ENCODE data around the gene ATXN1.

DNA sequence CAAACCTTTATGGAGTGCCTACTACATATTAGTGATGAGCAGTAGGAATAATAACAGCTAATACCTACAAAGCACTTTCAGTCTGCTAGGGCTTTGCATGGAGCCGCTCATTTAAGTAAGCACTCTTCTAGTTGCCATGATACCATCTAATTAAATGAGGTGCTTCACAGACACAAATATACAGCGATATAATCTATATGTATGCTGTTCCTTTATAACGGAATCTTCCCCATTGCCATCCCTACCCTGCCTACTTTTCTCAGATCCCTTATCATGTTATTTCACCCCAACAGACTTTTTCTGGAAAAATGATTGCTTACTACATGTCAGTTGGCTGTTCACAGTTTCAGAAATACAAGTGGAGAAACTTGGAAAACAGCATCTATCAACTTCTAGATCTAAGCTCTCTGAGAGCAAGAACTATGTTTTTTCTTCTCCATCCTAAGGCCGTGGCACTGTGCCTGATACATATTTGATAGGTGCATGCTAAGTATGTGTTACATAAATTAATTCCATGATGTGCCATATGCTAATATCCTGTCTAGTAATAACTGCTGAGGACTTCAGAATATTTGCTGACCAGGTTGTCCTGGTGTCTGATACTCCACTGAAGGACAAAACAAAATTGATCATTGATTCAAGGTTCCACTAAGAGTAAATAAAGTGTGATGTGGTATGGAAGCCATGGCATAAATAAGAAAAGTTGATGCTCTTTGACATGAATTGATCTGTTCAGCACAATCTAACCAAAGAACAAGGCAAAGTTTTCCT is 398.3 kb downstream of the ATXN1 start:
- TF ChIP-seq, protein P1, sequence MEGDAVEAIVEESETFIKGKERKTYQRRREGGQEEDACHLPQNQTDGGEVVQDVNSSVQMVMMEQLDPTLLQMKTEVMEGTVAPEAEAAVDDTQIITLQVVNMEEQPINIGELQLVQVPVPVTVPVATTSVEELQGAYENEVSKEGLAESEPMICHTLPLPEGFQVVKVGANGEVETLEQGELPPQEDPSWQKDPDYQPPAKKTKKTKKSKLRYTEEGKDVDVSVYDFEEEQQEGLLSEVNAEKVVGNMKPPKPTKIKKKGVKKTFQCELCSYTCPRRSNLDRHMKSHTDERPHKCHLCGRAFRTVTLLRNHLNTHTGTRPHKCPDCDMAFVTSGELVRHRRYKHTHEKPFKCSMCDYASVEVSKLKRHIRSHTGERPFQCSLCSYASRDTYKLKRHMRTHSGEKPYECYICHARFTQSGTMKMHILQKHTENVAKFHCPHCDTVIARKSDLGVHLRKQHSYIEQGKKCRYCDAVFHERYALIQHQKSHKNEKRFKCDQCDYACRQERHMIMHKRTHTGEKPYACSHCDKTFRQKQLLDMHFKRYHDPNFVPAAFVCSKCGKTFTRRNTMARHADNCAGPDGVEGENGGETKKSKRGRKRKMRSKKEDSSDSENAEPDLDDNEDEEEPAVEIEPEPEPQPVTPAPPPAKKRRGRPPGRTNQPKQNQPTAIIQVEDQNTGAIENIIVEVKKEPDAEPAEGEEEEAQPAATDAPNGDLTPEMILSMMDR (IDR thresholded peaks at IDR 0.05; ENCODE audit: insufficient read depth, low read length), result no peak
- no peak for TF ChIP-seq POLR2AphosphoS5 (IDR thresholded peaks at IDR 0.05; ENCODE audit: low read depth)

Measured in HL-60 (cell line).